Amniotic epithelial cell (primary cell): ENCODE measurements around the gene SLC9A5.
A peak's percentile ranks its signal among the peaks of the same experiment; 100 is the strongest.

Experiments
- DNase-seq: peaks from one replicate; pipeline ENCODE4 v3.0.0-alpha.2; 2010; ENCODE audit warnings: low read depth

The SLC9A5 gene

DNA sequence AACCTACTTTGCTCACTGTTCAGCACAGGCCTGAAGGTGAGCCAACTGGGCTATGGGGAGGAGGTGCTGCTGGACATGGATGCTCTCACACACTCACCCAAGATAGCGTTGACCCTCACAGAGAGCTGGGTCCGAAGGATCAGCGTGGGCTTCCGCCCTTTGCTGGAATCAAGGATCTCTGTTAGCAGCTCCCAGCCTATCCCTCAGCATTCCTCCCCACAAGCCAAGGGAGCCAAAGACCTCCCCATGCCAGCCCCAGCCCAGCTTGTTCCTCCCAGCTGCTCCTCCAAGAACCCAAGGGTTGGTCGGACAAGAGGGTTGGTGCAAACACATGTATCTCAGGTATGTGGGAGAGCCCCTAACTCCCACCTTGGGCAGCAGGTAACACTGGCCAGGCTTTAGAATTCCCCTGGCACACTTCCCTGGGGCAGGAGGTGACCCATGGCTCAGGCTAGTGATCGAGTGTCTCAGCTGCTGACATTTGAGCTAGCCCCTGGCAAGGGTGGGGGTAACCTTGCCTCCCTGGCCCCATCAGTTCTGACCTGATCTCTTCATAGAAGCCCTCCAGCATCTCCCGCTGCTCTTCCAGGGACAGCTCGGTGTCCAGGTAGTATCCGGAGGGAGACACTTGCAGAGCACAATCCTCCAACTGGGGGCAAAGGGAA, 9.8 kb upstream of the SLC9A5 start:
- DNase-seq: no peak

DNA sequence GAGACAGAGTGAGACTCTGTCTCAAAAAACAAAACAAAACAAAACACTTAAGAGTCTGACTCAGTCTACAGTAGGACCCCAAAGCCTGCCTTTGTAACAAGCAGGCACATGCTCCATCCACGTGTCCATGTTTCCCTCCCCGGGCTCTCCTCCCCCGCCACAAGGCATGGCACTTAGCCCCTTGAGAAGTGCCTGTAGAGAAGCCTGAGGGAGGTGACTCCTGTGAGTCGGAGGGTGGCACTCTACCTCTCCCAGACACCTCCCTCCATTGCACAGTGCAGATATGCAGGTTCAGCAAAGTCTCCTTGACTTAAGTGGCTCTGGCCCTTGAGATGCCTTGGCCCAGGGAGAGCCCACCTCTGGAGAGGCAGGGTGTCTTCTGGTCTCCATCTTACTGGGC, 8.3 kb upstream of the SLC9A5 start:
- DNase-seq: peak; percentile 50

DNA sequence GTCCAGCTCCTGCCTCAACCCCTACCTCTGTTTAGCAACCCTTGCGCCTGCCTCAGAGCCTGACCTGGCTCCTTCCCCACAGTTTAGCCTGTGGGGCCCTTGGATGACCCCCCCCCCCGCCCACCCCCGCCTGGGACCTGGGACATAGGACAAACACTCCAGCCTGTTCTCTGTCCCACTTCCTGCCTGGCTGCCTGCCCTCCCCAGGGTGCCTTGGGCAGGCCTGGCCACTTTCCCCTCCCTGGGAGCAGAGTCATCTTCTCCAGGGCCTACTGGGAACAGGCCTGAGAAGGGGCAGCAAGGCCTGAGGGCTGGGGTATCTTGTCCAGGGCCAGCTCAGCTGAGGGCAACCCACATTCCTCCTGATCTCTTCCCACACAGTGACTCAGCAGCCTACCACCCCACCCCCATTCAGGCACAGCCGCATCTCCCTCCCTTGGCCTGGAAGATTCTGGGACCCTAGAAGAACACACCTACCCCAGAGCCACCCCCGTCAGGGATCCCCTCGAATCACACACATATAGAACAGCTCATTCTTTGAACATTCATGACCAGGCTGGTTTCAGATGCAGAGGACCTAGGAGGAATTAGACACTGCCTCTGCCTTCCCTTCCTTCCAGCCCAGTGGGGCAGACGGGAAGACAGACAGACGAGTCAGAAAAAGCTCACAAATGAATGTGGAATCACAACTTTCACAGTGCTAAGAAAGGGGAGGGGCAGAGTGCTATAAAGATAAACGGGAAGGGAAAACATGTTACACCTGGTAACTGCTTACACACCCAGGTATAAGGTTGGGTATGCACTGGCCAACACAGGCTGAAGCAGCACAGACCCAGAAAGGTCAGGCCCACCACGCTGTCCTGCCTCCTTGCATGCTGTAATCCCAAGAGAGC, 7.5 kb upstream of the SLC9A5 start:
- peak; percentile 95 for DNase-seq

DNA sequence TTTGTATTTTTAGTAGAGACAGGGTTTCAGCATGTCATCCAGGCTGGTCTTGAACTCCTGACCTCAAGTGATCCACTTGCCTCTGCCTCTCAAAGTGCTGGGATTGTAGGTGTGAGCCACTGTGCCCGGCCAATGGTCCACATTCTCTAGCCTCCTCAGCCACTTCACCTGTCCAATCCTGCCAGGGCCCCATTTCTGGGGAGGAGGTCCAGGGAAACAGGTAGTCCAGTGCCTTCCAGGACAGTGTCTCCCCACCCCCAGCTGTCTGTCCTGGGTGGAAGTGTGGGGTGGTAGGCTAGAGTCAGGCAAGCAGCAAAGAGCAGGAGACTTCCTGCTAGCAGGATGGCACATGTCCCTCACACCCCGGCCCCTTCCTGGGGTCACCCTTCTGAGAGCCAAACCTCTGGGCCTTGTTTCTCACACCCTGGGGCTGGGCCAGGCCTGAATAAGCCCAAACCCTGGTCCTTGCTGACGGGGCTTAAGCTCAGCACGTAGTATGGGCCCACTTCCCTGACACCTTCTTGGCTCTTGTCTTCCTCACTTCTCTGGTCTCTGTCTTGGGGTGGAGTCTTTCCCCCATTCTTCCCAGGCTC, 6.5 kb upstream of the SLC9A5 start:
- no peak for DNase-seq

DNA sequence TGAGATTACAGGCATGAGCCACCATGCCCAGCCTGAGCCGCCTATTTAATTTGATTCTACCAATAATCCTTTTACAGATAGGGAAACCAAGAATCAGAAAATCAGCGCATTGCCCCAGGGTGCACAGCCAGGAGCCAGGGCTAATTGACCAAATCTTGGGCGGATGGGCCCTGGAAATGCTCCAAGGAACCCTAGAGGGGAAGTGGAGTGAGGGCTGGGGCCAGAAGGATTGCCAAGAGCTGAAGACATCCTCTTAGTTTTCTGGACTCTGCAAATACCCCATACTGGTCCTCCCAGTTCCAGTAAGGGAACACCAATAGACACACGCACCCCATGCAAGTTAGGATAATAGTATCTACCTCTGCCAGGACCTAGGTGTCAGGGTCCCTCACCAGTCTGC, 5.3 kb upstream of the SLC9A5 start:
- no peak for DNase-seq

DNA sequence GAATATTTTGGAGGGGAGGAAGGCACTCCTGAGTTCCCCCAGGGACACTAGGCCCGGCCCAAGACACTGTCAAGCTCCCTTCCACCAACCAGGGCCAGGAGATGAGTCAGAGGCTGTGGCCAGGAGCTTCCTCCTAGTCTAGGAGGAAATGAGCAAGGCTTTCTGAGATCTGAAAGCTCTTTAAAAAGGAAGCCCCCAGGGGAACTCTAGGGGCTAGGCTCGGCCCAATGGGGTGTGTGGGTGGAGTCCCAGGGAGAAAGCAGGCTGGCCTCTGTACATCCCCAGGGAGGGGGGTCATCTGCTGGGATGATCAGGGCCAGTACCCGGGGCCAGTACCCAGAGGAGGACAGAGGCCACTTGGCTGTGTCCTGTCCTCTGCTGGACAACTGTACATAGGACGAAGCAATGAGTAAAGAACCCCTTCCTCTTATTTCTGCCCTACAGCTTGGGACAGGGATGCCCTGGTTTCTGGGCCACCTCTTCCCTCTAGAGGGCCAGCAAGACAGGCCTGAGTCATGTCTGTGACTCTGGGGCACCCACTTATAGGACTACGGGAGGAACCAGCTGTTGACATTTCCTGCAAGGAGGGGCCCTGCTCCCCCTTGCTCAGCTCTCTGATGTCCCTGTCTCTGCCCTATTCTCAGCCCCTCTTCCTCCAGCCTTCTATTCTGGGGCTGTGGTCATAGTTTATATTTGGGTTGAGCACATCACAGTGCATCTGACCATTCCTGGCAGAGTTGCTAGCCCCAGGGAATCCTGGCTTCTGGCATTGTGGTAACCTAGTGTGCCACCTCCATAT, 4.2 kb upstream of the SLC9A5 start:
- DNase-seq: peak; percentile 76

DNA sequence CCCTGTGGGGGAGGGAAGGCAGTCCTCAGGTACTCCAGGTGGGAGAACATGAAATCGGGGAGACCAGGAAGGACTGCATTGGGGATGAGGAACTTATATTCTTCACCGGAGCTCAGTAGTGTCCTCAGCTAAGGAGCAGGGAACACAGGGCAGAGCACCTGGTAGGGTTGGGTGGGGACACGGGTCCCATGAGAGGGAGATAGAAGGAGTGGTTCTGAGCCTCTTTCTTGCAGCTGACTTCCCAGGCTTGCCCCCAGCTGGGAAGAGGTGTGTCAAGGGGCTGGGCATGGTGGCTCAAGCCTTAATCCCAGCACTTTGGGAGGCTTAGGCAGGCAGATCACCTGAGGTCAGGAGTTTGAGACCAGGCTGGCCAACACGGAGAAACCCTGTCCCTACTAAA, 3.6 kb upstream of the SLC9A5 start:
- DNase-seq: no peak

DNA sequence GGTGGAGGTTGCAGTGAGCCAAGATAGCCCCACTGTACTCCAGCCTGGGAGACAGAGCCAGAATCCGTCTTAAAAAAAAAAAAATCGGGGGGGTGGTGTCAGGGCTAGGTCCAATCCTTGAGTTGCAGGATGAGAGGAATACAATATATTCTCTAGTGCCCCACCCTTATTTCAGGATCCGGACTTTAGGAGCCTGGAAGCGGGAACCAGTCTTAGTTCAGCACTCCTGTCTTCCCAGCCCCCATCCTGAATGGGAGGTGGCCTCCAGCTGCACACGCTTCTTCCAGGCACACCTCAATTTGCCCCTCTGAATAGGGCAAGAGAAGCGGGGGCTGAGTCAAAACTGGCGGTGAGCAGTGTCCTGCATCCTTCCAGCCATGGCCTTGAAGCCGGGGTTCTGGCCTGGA, 3.1 kb upstream of the SLC9A5 start:
- DNase-seq: no peak

DNA sequence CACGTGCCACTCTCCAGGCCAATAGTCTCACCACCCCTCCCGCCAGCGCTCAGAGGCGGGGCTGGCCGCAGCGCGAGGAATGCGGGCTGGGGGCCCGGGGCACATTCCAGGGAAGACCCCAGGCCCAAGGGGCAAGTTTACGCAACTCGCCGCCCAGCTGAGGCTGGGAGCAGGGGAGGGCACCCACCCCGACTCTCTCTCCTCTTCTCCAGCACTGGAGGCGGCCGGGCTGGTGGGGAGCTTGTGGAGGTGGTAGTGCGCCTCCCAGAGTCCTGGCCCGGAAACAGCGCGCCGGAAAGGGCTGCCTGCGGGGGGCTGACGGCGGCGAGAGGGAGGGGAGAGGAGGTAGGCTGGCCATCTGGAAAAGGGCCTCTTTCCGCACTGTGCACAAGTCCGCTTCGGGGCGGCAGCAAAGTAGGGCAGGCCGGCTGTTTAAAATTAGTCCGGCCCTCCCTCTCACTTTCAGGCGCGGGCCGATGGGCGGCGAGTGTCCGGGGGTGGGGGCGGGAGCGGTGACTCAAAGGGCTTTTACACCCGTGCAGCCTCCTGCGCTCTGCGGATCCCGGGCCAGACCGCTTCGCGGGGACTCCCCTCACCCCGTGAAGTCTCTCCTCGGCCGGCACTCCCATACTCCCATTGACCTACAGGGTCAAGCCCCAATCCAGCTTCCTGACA, 2.6 kb upstream of the SLC9A5 start:
- DNase-seq: peak; percentile 85

DNA sequence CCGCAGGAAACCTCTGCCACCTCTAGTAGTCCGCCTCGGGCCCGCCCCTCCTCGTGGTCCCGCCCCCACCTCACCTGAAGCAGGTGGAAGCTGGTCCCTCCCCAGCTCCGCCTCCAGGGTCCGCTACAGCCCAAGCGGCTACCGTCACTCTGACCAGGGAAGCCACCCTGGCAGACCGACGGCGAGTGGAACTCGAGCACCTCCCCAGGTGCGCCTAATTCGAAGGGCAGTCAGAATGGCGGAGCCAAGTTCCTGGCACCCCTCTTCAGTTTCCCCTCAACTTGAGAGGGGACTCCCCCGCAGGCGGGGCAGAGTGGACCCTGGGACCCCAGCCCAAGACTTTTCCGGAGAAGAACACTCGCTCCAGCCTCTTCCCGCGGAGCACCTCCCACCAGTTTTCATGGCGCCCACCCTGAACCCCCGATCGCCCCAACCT, 2.0 kb upstream of the SLC9A5 start:
- no peak for DNase-seq

DNA sequence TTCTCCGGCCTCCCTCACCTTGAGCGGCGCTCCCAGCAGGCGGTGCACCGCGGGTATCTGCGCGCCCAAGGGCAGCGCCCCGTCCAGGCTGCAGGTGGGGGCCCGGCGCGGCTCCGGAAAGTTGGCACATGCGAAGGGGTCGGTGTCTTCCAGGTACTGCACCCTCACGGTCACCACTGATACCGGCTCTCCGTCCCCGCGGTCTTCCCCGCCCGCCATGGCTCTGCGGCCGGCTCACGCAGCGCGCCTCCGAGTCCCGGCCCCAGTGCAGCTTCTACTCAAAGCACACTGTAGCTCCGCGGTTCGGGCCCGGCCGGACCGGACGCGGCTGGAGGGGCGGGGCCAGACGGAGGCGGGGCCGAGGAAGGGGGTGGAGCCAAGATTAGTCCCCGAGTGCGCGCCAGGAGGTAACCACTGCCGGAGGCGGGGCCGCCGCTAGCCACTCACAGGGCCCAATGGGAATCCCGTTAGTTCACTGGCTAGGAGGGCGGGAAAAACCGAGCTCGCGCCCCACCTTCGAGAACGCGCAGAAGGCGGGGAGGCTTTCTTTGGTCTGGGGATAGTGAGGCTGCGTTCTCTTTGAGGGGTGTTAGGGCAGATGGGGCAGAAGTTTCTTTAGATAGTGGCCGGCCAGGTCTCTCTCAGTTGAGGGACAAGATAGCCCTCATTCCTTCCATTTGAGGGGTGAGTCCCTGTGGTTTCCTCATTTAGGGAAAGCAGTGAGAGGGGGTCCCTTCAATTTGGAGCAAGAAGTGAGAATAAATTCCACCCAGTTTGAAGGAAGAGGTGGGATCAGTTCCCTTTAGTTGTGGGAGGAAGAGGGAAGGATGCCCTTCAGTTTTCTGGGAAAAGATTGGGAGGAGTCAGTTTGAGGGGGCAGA, 1.3 kb upstream of the SLC9A5 start, which contains the start of gene FHOD1:
Gene FHOD1 (minus strand): TSS at position 290 of the 881 bp plus-strand sequence. CDS start 71 bp downstream, at position 219.
- peak; percentile 89 for DNase-seq

DNA sequence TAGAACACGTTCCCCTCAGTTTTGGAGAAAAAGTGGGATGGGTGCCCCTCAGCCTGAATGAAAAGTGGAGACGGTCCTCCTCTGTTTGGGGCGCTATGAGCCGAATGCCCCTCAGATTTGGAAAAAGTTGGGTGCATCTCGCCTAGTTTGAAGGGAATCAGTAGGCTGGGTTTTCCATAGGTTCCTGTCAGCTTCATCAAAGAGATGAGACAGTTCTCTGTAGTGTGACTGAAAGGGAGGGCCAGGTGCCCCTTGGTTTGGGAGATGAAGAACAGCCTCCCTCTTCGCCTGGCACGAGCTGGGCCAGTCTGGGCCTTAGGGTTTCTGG, 742 bp upstream of the SLC9A5 start:
- no peak for DNase-seq

DNA sequence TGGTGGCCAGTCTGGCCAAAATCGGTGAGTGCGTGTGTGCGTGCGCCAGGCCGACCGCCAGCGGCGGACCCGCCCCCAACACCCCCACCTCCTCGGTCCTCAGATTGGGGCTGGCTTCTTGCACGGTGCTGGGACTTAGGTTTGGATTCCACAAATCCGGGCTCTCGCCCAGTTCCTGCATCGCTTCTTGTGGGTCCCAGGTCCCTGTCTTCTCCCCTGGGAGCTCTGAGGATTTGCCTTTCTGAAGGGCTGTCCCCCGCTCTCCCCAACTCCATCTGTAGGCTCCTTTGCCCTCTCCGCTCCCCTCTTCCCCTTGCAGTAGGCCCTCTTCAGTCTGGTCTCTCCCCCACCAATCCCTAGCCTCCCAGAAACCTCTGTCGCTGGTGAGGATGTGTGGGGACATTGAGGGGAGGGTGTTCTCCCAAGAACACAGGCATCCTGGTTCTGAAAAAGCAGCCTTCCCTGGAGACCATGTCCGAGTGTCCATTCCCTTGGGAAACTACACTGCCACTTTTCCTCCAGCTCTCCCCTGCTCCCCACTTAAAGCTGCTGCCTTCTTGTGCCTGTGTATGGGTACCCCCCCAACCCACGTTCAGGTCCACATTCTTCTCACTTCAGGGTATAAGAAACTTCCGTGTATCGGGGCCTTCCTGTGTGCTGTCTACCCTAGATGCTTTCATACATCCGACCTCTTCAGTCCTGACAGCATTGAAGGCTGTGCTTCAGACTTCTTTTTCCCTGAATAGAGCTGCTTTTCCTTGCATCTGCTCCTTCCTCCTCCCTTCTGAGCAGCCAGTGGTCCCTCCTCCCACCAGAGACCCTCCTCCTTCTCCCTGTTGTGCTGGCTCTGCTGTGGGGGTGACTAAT, 632 bp downstream of the SLC9A5 start:
- DNase-seq: no peak

DNA sequence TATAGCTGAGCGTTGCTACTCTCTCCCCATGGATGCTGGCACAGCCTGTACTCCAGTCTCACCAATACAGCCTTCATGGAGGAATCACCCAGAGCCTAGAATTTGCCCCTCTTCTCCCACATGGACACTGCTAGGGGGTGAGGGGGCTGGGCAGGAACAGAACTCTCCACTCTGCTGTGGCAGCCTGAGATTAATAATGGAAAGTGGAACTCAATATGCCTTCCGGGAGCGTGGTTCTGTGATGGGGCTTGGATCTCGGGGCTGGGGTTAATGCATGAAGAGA, 1.2 kb downstream of the SLC9A5 start:
- DNase-seq: no peak

DNA sequence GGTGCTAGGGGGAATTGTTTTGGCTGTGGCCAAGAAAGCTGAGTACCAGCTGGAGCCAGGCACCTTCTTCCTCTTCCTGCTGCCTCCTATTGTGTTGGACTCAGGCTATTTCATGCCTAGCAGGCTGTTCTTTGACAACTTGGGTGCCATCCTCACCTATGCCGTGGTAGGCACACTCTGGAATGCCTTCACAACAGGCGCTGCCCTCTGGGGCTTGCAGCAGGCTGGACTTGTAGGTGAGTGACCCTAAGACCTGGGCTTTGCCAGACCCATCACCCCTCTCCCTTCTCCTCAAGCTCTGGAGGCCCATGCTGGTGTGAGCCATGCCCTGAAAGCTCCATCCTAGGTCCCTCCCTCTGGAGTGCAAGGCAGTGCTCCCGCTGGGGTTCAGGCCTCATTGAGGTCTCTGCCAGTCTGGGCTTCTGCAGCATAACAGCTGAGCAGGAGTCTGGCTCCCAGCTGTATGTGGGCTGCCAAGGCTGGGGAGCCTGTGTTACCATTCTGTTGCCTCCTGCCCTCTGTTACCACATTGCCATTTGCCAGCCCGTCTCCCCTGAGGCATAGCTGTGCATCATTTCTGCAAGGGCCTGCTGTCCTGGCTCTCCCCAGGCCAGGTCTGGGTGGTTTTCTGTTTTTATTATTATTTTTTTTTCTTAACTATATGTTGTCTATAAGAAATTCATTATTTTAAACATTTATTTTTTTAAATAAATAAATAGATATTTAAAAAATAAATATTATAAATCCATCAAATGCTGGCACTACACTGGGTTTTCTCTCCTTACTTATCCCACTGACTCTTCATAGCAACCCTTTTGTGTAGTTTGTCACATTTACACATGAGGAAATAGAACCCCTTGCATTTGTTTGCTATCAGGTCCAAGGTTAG, 4.1 kb downstream of the SLC9A5 start:
- DNase-seq: no peak

DNA sequence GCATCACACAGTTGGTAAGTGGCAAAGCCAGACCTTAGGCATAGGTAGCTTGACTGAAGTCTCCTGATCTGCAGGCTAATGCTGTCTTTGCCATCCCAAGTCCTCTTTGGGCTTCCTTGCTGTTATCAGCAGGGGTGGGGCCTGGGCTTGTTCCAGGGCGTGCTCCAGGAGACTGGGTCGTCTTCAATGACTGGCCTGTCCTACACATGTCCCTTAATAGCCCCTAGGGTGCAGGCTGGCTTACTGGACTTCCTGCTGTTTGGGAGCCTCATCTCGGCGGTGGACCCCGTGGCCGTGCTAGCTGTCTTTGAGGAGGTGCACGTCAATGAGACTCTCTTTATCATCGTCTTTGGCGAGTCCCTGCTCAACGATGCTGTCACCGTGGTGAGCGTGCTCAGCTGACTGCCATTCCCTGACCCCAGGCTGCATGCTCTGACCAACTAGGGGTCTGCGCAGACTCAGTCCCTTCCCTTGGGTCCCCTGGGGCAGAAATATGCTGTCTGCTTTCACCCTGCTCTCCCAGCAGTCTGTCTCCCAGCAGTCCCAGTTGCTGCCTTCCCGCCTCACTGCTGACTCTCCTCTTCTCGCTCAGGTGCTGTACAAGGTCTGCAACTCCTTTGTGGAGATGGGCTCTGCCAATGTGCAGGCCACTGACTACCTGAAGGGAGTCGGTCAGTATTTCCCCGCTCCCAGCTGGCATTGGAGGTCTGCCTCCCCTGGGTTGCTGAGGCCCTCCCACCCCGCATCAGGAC, 6.2 kb downstream of the SLC9A5 start:
- DNase-seq: no peak

DNA sequence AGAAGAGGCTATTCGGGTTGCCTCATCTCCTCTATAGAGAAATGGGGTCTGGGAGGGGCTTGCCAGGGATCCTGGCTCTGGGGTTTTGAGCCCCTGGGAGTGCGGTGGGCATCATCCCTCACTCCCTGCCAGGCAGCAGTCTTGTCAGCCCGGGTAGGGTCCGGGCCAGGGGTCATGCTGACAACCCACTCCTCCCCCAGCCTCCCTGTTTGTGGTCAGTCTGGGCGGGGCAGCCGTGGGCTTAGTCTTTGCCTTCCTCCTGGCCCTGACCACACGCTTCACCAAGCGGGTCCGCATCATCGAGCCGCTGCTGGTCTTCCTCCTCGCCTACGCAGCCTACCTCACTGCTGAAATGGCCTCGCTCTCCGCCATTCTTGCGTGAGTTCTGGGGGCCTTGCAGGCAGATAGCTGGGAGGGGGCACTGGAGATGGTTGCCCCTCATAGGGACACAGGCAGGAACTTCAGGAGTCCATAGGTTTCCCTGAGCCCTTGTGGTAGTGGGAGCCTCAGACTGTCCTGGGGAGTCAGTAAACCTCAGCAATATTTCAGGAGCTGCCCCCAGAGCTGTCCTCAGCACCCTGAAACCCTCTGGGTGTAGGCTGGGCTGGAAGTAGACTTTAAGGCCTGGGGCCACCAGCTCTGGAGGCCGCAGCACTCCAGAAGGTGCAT, 6.9 kb downstream of the SLC9A5 start:
- DNase-seq: no peak
